ENCODE measurements around the gene MUC12.
A peak's percentile ranks its signal among the peaks of the same experiment; 100 is the strongest.
"Not testable (repeated sequence)": the region's sequence is repeated elsewhere in the genome, so short reads cannot be mapped to it uniquely, and the experiment has no call there.

DNA sequence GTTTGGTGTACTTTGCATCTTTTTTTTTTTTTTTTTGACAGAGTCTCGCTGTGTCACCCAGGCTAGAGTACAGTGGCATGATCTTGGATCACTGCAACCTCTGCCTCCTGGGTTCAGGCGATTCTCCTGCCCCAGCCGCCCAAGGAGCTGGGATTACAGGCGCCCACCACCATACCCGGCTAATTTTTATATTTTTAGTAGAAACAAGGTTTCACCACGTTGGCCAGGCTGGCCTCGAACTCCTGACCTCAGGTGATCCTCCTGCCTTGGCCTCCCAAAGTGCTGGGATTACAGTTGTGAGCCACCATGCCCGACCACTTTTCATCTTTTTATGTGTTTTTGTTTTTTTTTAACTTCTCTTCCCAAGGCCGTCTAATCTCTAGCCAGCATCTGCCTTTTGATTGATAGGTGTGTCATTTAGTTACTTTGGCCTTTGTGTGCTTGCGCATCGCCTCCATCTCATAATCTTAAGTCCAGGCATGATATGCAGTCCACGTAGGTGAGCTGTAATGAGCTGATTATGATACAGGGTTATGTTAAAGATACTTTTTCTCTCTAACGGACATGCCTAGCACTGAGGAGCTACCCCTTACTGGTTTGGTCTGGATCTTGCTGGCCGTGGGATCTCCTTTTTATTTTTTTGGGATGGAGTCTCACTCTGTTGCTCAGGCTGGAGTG, 15.0 kb downstream of the MUC12 start:
- TF ChIP-seq, protein P1, sequence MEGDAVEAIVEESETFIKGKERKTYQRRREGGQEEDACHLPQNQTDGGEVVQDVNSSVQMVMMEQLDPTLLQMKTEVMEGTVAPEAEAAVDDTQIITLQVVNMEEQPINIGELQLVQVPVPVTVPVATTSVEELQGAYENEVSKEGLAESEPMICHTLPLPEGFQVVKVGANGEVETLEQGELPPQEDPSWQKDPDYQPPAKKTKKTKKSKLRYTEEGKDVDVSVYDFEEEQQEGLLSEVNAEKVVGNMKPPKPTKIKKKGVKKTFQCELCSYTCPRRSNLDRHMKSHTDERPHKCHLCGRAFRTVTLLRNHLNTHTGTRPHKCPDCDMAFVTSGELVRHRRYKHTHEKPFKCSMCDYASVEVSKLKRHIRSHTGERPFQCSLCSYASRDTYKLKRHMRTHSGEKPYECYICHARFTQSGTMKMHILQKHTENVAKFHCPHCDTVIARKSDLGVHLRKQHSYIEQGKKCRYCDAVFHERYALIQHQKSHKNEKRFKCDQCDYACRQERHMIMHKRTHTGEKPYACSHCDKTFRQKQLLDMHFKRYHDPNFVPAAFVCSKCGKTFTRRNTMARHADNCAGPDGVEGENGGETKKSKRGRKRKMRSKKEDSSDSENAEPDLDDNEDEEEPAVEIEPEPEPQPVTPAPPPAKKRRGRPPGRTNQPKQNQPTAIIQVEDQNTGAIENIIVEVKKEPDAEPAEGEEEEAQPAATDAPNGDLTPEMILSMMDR (IDR thresholded peaks at IDR 0.05): not testable (repeated sequence)
- peak in 1 of 2 donors; percentile 36 for TF ChIP-seq POLR2A (IDR thresholded peaks at IDR 0.05)
